ENCODE data around the gene WNT9B. TPM values are rescaled to one million over a fixed set of nuclear protein-coding genes. Genes with fewer than 3 reads are reported as not detected.

WNT9B gene
- total and polyA plus RNA-seq, 4 donors, result 0.08 to 0.14 (median 0.10) TPM; not detected in 1

DNA sequence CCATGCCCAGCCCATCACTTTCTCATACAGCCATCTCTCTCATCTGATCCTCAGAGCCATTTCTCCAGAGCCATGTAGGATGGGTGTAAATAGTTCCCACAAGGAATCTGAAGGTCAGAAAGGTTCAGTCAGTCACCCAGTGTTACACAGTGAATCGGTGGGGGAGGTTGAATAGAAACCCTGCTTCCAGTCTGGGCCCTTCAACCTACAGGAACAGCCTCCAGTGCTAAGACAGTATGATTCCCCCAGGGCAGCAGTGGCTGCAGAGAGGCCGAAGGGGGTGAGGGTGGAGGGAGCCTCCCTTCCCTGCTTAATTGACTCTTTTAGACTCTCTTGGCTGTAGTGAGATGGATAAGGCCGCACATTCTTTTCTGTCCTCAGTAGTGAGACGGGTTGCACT lies 3.6 kb downstream of the WNT9B start:
- TF ChIP-seq TAF1 (conservative IDR thresholded peaks at IDR 0.05), result no peak
- no peak for TF ChIP-seq FOXA1 (IDR thresholded peaks at IDR 0.05)
- TF ChIP-seq SP1 (IDR thresholded peaks at IDR 0.05), result no peak
- H3K4me1 ChIP-seq (ENCODE audit: control insufficient read depth in 4 of 4, insufficient read depth in 4 of 4, low read length in 3 of 4), result peaks cover 0 to 12% (median 7%) of the 10 kb centered on the region in 4 donors
- no peaks in the 10 kb centered on the region for H3K9me3 ChIP-seq (ENCODE audit: control insufficient read depth in 4 of 4, low read length in 3 of 4)
- H3K9ac ChIP-seq (ENCODE audit: low read depth in 1 of 2, low read length in 2 of 2), result no peak overlapping the region
- no peaks in the 10 kb centered on the region for H3K27me3 ChIP-seq (ENCODE audit: control insufficient read depth in 4 of 4, insufficient read depth in 4 of 4, low read length in 3 of 4)
- no peaks in the 10 kb centered on the region for H3K36me3 ChIP-seq (ENCODE audit: control insufficient read depth in 4 of 4, insufficient read depth in 3 of 4, low read depth in 1 of 4, low read length in 3 of 4)
- H3K27ac ChIP-seq (ENCODE audit: low read depth in 1 of 2, low read length in 2 of 2), result no peak overlapping the region
- H3K4me3 ChIP-seq (ENCODE audit: low read depth in 1 of 3, low read length in 3 of 3), result no peak overlapping the region
- WGBS, result 85% methylated on average over 4 of the region's 4 CpGs
- no peak for DNase-seq (ENCODE audit: low spot score)

DNA sequence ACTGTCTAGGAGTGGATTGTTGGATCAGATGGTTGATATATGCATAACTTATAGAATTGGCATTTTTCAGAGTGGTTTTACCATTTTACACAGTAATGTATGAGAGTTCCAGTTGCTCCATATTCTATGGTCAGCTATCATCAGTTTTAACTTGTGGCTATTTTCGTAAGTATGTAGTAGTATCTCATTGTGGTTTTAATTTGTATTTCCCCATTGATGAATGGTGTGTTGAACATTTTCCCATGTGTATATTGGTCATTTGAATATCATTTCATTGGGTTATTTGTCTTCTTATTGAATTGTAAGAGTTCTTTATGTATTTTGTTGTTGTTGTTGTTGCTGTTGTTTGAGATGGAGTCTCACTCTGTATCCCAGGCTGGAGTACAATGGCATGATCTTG lies 6.2 kb downstream of the WNT9B start:
- no peak for DNase-seq (ENCODE audit: low spot score)
- WGBS, result 92% methylated on average over 1 of the region's 1 CpG
- Histone ChIP-seq H3K4me3 (ENCODE audit: low read depth in 1 of 3, low read length in 3 of 3) (no peak overlapping the region), H3K36me3 (ENCODE audit: control insufficient read depth in 4 of 4, insufficient read depth in 3 of 4, low read depth in 1 of 4, low read length in 3 of 4) (no peaks in the 10 kb centered on the region), H3K9ac (ENCODE audit: low read depth in 1 of 2, low read length in 2 of 2) (no peak overlapping the region), H3K27me3 (ENCODE audit: control insufficient read depth in 4 of 4, insufficient read depth in 4 of 4, low read length in 3 of 4) (no peaks in the 10 kb centered on the region), H3K27ac (ENCODE audit: low read depth in 1 of 2, low read length in 2 of 2) (no peak overlapping the region), H3K4me1 (ENCODE audit: control insufficient read depth in 4 of 4, insufficient read depth in 4 of 4, low read length in 3 of 4) (no peaks in the 10 kb centered on the region), H3K9me3 (ENCODE audit: control insufficient read depth in 4 of 4, low read length in 3 of 4) (no peaks in the 10 kb centered on the region)
- TF ChIP-seq FOXA2 (IDR thresholded peaks at IDR 0.05) (no peak), RAD21 (IDR thresholded peaks at IDR 0.05) (no peak), NR2F2 (IDR thresholded peaks at IDR 0.05) (no peak), FOXA1 (IDR thresholded peaks at IDR 0.05) (no peak), TAF1 (conservative IDR thresholded peaks at IDR 0.05) (no peak), SP1 (IDR thresholded peaks at IDR 0.05) (no peak), EGR1 (IDR thresholded peaks at IDR 0.05; ENCODE audit: low read depth in 2 of 2) (no peak), YY1 (IDR thresholded peaks at IDR 0.05) (no peak), GABPA (IDR thresholded peaks at IDR 0.05 in 1 of 2, conservative IDR thresholded peaks at IDR 0.05 in 1 of 2) (no peak), JUND (IDR thresholded peaks at IDR 0.05) (no peak), RXRA (IDR thresholded peaks at IDR 0.05) (no peak), HNF4A (conservative IDR thresholded peaks at IDR 0.05) (no peak)
- TF ChIP-seq, protein P1, sequence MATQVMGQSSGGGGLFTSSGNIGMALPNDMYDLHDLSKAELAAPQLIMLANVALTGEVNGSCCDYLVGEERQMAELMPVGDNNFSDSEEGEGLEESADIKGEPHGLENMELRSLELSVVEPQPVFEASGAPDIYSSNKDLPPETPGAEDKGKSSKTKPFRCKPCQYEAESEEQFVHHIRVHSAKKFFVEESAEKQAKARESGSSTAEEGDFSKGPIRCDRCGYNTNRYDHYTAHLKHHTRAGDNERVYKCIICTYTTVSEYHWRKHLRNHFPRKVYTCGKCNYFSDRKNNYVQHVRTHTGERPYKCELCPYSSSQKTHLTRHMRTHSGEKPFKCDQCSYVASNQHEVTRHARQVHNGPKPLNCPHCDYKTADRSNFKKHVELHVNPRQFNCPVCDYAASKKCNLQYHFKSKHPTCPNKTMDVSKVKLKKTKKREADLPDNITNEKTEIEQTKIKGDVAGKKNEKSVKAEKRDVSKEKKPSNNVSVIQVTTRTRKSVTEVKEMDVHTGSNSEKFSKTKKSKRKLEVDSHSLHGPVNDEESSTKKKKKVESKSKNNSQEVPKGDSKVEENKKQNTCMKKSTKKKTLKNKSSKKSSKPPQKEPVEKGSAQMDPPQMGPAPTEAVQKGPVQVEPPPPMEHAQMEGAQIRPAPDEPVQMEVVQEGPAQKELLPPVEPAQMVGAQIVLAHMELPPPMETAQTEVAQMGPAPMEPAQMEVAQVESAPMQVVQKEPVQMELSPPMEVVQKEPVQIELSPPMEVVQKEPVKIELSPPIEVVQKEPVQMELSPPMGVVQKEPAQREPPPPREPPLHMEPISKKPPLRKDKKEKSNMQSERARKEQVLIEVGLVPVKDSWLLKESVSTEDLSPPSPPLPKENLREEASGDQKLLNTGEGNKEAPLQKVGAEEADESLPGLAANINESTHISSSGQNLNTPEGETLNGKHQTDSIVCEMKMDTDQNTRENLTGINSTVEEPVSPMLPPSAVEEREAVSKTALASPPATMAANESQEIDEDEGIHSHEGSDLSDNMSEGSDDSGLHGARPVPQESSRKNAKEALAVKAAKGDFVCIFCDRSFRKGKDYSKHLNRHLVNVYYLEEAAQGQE (IDR thresholded peaks at IDR 0.05), result no peak
- TF ChIP-seq, protein P2, sequence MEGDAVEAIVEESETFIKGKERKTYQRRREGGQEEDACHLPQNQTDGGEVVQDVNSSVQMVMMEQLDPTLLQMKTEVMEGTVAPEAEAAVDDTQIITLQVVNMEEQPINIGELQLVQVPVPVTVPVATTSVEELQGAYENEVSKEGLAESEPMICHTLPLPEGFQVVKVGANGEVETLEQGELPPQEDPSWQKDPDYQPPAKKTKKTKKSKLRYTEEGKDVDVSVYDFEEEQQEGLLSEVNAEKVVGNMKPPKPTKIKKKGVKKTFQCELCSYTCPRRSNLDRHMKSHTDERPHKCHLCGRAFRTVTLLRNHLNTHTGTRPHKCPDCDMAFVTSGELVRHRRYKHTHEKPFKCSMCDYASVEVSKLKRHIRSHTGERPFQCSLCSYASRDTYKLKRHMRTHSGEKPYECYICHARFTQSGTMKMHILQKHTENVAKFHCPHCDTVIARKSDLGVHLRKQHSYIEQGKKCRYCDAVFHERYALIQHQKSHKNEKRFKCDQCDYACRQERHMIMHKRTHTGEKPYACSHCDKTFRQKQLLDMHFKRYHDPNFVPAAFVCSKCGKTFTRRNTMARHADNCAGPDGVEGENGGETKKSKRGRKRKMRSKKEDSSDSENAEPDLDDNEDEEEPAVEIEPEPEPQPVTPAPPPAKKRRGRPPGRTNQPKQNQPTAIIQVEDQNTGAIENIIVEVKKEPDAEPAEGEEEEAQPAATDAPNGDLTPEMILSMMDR (IDR thresholded peaks at IDR 0.05; ENCODE audit: low read depth, low read length, missing input control), result no peak
- TF ChIP-seq, protein P3, sequence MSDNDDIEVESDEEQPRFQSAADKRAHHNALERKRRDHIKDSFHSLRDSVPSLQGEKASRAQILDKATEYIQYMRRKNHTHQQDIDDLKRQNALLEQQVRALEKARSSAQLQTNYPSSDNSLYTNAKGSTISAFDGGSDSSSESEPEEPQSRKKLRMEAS (IDR thresholded peaks at IDR 0.05), result no peak
- TF ChIP-seq, protein P4, sequence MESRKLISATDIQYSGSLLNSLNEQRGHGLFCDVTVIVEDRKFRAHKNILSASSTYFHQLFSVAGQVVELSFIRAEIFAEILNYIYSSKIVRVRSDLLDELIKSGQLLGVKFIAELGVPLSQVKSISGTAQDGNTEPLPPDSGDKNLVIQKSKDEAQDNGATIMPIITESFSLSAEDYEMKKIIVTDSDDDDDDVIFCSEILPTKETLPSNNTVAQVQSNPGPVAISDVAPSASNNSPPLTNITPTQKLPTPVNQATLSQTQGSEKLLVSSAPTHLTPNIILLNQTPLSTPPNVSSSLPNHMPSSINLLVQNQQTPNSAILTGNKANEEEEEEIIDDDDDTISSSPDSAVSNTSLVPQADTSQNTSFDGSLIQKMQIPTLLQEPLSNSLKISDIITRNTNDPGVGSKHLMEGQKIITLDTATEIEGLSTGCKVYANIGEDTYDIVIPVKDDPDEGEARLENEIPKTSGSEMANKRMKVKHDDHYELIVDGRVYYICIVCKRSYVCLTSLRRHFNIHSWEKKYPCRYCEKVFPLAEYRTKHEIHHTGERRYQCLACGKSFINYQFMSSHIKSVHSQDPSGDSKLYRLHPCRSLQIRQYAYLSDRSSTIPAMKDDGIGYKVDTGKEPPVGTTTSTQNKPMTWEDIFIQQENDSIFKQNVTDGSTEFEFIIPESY (IDR thresholded peaks at IDR 0.05), result no peak

Data from liver (tissue), 9 donors.